Right renal cortex interstitium (tissue), 3 donors: ENCODE measurements around the gene CRLF1. TPM values are rescaled to one million over a fixed set of nuclear protein-coding genes. Genes with fewer than 3 reads are reported as not detected.
A peak's percentile ranks its signal among the peaks of the same experiment; 100 is the strongest.
"Not testable (repeated sequence)": the region's sequence is repeated elsewhere in the genome, so short reads cannot be mapped to it uniquely, and the experiment has no call there.

Source experiments
- DNase-seq, 3 donors: peaks; one replicate each; pipeline ENCODE4 v3.0.0-alpha.2; 2013; ENCODE audit warnings: low read depth in 3 of 3, low spot score in 2 of 3
- polyA plus RNA-seq, 3 donors: library from polyadenylated mRNA; unstranded; fragments of 120-200 nt; gene quantifications; one replicate each; pipeline ENCODE4 v1.2.1, GENCODE V29; 2013; ENCODE audit not compliant: insufficient read length in 3 of 3

Gene CRLF1
- polyA plus RNA-seq, 3 donors = 2.7 to 3.5 (median 3.2) TPM

DNA sequence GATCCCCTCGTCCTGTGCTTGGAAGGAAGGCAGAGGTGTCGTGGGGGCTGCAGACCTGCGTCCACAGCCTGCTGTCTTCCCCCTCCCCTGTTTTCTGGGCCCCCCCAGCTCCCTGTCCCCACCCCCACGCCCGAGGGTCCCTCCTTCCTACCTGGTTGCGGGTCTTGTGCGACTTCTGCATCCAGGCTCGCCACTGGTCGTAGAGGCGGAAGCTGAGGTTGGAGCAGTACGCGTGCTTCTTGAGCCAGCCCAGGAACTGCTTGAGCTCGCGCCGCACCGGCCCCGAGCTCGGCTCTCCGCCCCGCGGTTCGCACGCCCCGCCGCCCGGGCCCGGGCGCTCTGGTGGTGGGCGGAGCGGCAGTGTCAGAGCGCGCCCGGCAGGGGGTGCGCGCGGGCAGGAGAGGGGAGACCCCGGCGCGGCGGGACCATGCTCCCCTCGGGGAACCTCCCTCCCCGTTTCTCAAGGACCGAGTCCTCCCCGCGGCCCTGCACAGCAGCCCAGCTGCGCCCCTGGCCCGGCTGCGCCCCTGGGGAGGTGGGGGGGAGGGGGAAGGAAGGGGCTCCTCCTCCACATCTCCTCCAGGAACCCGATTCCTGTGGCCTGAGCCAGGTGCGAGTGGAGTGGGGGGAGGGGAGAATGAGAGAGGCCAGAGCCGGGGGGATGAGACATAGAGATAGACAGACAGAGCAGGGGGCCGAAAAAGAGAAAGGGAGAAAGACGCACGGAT, 12.3 kb downstream of the CRLF1 start:
- DNase-seq = peak in 1 of 3 donors; percentile 69

DNA sequence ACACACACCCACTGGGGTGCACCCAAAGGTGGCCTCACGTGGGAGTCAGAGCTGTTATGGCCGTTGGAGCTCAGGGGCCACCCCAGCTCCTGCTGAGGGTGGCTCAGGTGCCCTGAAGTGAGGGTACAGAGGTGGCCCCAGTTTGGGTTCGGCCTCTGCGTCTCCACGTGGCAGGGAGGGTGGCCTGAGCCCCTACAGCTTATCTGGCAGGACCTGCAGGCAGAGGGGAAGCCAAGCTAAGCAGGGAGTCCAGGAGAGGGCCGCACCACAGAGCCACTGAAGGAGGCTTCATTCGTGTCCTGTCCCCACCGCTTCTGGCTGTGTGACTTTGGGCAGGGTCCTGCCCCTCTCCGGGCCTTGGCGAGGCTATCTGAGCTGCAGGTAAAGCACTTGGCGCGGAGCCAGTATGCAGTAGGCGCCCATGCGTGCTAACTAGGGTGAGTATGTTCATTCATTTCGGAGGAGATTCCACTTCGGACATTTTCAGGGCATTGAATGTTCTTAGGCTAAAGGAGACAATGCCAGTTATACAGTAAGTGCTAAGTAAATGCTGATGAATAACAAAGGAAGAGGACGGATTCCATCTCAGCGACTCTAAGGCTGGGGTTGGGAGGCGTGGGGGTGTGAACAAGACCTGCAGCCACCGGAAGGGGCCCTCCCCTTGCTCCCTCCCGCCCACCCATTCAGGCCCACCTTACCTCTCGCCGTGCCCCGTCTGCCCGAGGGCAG, 13.1 kb downstream of the CRLF1 start:
- no peak for DNase-seq

DNA sequence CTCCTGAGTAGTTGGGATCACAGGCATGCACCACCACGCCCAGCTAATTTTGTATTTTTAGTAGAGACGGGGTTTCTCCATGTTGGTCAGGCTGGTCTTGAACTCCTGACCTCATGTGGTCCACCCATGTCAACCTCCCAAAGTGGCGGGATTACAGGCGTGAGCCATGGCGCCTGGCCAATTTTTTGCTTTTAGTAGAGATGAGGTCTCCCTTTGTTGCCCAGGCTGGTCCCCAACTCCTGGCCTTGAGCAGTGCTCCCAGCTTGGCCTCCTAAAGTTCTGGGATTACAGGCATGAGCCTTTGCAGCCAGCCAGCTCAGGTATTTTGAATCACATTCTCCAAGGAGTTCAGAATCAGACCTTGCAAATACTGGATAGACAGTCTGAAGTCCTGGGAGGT, 13.9 kb downstream of the CRLF1 start:
- DNase-seq = not testable (repeated sequence)

DNA sequence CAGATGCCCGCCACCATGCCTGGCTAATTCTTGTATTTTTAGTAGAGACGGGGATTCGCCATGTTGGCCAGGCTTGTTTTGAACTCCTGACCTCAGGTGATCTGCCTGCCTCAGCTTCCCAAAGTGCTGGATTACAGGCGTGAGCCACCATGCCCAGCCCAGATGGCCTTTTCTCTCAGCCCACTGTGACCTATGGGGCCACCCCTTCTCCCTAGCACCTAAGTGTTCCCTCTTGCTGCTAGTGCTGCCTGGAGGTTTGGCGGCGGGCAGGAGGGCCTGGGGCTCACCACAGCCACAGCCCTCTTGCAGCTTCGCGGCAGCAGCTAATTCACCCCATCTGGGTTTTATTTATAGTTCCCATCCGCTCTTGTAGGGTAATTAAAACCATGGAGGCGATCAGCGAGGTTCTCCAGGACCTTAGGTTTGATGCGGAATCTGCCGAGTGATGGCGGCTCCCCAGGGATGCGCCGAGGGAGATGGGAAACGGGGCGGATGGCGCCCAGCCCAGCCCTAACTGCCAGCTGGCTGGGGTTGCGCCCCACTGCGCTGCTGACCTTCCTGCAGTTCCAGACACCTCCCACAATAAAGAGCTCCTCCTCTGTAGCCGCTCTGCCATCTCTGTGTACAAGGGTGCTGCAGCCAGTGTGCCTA, 14.7 kb downstream of the CRLF1 start:
- DNase-seq = no peak

DNA sequence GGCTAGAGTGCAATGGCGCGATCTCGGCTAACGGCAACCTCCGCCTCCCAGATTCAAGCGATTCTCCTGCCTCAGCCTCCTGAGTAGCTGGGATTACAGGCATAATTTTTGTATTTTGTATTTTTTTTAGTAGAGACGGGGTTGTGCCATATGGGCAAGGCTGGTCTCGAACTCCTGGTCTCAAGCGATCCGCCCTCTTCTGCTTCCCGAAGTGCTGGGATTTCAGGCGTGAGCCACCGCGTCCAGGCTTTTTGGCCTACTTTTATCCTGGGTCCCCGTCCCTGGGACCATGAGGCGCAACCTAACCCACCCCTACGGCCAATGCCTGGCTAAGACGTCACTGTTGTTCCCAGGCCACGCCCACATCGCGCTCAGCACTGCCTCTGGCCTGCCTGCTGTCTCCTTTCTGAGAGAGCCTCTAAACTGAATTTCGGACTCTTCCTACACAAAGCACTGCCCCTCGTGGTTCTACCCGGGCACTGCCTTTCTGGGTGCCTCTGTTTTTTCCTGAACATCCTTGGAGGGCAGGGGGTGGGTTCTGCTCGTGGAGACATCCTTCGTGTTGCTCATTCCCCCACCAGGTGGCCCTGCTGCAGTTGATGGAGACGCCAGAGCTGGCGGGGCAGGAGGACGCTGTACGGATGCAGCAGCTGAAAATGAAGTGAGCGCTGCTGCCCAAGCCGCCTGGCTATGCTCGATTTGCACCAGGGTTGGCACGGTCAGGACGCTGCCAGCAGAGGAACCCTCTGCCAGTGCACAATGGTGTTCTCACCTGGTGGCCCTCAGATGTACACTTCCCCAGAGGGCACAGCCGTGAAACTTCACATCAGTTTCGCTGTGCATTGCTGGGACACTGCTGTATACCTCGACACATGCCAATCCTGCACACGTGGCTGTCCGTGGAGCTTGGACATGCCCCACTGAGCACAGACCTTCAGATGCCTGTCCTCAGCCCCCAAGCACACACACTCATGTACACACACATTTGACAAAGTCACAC, 16.0 kb downstream of the CRLF1 start:
- peak; percentile 52 to 74 (median 74) for DNase-seq

DNA sequence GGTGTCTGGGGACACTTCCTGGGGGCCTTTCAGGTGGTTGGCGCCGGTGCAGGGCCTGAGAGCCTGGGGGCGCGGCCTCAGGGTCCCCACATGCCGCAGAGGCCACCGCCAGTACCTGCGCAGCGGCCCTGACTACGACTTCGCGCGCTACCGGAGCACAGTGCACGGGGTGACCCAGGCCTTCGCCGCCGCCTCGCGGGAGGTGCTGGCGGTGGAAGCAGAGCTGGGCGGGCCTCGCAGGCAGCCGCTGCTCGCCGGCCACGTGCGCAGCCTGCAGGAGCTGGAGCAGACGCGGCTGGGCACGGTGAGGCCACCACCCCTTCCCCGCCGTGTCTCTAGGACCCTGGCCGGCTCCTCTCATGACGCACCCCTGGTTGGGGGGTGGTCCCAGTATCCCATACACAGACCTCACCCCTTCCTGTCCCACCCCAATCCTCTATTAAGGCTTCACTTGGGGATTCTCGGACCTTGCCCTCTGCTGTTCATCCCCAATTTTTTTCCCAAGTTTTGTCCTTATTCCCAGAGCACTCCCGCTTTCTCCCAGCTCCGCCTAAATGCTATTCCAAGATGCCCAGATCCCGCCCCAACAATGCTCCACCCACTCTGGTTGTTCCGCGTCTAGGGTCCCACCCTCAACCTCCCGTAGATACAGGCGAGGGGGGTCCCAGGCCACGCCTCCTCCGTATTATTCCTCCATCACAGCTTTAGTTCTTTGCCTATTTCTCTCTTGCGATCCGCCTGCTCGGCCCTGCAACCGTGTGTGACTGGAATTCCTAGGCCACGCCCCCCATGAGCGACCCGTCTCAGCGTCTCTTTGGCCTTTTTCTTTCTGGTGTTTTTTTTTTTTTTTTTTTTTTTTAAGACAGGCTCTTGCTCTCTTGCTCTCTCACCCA, 17.0 kb downstream of the CRLF1 start:
- DNase-seq = no peak

DNA sequence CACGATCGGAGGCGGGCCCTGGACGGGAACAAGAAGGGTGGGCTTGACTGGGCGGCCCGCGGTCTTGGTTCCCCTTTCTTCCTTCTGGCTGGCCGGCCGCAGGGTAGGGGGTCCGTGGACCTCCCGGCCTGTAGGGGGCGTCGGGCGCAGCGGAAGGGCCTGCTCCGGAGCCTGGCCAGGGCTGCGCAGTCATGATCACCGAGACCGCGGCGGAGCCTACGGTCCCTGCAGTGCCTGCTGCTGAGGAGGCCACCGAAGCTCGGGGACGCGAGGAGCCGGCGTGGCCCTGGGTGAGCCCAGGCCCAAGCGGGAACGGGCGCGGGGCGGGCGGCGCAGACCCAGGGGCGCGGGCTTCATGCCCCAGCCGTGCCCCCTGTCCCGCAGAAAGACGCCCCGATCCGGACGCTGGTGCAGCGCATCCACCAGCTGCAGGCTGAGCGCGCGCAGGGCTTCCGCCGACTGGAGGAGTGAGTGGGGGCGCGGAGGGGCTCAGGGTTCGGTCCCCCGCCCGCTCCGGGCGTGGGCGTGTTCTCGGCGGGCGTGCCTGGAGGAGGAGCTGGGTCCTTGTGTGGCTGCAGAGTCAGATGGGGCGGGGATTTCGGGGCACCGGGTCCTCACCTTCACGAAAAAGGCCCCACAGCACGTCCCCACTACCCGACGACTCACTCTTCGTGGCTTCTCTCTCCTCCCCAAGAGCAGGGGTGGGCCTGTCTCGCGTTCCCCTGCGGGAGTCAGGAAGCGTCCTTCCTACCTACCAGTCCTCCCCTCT, 17.8 kb downstream of the CRLF1 start, which contains the start of gene REX1BD:
TSS of gene REX1BD (plus strand) at position 188 of the 769 bp plus-strand sequence. CDS start at position 192, 4 bp downstream.
- peak in 1 of 3 donors; percentile 56 for DNase-seq

DNA sequence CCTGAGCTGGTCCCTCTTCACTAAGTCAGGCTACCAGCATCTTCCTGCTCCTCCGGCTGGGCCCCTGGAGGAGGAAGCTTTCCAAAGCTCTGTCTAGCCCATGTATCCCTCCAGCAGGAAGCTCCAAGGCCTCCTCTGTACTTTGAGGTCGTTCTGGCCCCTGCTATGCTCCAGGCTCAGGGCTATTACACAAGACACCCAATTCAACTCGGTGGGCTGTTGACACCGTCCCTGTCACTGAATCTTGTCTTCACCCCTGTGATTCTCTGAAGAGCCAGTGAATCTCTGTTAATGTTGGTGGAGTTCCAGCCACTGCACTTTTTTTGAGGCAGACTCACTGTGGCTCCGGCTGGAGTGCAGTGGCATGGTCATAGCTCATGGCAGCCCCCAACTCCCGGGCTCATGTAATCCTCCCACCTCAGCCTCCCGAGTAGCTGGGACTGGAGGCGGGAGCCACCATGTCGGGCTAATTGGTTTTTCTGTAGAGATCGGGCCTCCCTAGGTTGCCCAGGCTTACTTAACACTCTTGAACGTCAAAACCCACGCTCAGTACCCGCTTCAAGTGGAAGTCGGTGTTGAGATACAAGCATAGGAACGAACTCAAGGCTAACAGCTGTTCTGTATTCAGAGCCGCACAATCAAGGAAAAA, 18.5 kb downstream of the CRLF1 start:
- DNase-seq = no peak

DNA sequence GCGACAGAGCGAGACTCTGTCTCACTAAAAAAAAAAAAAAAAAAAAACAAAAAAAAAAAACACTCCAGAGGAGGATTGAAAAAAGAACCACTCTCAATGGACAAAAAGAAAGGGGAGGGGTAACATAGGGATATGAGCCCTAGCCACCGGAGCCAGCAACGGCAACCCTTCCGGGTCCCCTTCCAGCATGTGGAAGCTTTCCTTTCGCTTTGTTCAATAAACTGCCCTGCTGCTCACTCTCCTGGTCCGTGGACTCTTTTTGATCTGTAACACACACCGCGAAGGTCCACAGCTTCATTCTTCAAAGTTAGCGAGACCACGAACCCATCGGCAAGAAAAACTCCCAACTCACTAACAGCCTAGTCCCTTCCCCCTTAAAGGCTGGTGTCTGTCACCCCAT, 19.0 kb downstream of the CRLF1 start:
- DNase-seq = no peak

DNA sequence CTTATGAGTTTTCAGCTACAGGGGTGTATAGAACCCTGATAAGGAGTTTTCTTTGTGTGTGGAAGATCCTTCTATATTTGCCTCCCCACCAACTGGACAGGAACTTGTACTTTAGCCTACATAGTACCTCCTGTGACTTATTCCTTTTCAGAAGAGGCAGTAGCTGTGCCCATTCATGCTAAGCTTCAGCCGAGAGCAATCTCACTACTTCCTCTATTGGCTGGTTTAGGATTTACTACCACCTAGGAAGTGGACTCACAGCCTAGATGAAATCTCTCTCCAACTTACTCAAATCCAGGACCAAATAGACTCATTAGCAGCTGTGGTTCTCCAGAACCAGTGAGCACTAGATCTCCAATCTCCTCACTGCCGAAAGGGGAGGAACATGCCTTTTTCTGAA, 20.3 kb downstream of the CRLF1 start:
- DNase-seq = no peak

DNA sequence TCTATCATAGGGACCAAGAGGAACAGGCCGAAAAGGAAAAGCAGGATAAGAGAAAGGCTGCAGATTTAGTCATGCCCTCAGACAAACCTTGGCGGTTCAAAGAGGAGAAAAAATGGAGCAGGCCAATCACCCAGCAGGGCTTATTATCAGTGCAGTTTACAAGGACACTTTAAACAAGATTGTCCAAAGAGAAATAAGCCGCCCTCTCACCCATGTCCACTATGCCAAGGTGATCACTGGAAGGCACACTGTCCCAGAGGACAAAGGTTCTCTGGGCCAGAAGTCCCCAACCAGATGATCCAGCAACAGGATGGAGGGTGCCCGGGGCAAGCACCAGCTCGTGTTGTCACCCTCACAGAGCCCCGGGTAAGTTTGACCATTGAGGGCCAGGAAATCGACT, 26.3 kb downstream of the CRLF1 start:
- no peak for DNase-seq

DNA sequence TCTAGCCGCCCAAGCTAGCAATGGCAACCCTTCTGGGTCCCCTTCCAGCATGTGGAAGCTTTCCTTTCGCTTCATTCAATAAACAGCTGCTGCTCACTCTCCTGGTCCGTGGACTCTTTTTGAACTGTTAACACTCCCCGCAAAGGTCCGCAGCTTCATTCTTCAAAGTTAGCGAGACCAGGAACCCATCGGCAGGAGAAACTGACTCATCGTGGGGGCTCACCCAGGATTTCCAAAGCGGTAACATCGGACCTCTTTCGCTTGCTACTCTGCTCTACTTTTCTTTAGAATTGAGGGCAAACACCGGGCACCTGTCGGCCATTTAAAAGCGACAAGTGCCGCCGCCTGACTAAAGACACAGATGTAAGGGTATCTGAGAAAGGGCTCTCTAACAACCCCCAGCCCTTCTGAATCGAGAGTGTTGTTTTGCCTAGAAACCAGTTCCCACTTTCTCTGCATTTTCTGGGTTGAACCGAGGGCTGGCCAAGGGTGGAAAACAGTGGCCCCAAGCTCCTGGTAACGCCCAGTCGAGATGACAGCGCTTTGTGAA, 29.2 kb downstream of the CRLF1 start:
- no peak for DNase-seq

DNA sequence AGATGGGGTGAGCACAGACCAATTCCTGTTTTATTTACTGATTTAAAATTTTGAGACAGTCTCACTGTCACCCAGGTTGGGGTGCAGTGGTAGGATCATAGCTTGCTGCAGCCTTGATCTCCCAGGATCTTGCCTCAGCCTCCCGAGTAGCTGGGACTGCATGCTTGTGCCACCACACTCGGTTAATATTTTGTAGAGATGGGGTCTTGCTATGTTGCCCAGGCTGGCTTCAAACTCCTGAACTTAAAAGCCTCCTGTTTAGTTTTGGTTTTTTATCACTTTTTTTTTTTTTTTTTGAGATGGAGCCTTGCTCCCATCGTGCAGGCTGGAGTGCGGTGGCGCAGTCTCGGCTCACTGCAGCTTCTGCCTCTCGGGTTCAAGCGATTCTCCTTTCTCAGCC, 30.2 kb downstream of the CRLF1 start:
- DNase-seq = no peak

DNA sequence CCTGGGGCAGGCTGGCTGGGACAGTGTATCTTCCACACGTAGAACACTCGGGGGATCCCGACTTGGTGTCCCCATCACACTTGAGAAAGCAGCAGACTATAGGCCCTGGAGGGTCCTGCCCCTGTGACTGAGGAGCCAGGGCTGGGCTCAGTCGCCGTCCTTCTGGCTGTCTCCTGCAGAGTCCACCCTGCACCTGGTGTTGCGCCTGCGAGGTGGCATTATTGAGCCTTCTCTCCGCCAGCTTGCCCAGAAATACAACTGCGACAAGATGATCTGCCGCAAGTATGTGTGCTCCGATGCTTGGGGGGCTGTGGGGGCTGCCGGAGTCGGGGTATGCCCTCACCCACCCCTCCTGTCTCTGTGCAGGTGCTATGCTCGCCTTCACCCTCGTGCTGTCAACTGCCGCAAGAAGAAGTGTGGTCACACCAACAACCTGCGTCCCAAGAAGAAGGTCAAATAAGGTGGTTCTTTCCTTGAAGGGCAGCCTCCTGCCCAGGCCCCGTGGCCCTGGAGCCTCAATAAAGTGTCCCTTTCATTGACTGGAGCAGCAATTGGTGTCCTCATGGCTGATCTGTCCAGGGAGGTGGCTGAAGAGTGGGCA, 31.8 kb downstream of the CRLF1 start:
- no peak for DNase-seq

DNA sequence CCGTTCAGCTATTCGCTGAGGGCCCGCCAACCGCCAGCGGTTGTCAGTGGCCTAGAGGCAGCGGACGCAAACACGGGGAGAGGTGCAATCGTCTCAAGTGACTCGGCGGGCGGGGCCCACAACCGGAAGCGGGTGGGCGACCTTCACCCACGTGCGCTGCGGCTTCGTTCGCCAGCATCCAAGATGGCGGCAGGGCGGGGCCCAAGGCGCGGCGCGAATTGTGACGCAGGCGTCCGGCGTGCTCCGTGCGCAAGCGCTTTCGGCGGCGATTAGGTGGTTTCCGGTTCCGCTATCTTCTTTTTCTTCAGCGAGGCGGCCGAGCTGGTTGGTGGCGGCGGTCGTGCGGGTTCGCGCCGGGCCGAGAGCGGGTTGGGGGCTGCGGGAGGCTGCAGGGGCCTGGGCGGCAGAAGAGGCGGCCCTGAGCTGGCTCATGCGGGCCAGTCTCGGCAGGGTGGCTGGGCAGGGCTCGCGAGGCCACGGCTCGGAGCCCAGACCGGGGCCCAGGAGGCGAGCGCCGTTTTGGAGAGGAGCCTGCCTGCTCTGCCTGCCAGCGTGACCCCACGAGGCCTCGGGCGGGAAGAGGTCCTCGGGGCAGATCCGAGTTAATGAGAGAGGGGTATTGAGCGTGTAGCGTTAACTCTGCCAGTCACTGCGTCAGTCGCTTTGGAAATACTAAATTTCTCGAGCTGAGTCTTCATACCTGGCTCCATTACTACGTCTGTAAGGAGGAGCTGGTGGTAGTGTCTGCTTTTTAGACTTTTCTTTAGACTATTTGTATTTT, 34.8 kb downstream of the CRLF1 start, which contains the start of gene UBA52:
TSS of gene UBA52 (plus strand) at position 294 of the 781 bp plus-strand sequence. CDS start 1,444 bp downstream, outside the sequence.
- DNase-seq = peak; percentile 87 to 95 (median 90)

DNA sequence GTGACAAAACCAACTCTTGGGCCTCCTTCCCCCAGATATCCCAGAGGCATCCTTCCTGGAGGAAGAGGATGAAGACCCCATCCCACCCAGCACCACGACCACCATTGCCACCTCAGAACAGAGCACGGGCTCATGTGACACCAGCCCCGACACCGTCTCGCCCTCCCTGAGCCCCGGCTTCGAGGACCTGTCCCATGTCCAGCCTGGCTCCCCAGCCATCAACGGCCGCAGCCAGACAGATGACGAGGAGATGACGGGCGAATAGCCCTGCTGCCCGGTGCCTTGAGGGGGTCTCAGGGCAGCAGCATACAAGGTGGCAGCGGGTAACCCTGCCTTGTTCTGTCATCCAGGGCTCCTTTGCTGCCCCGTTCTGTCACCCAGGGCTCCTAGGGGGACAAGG, 38.2 kb downstream of the CRLF1 start:
- no peak for DNase-seq
